GM19351 (cell line): ENCODE measurements around the gene ATAD3B.
"Not testable (repeated sequence)": the region's sequence is repeated elsewhere in the genome, so short reads cannot be mapped to it uniquely, and the experiment has no call there.

ENCODE experiments used
- ATAC-seq: cut with Tn5 transposase; IDR thresholded peaks from one replicate; pipeline ENCODE4 v1.9.1; 2021; ENCODE audit warnings: mild to moderate bottlenecking, moderate library complexity; ENCODE audit not compliant: unreplicated experiment

ATAD3B gene

GRCh38 chr1:1477206-1477605 is 5.6 kb downstream of the ATAD3B start:
- ATAC-seq: no peak

GRCh38 chr1:1479547-1480487 is 8.3 kb downstream of the ATAD3B start:
- no peak for ATAC-seq

- ATAC-seq: not testable (repeated sequence)
Observed at GRCh38 chr1:1480488-1480867, 8.9 kb downstream of the ATAD3B start.

- not testable (repeated sequence) for ATAC-seq
Observed at GRCh38 chr1:1481811-1482210, 10.2 kb downstream of the ATAD3B start.

GRCh38 chr1:1482856-1483255 is 11.3 kb downstream of the ATAD3B start:
- no peak for ATAC-seq

GRCh38 chr1:1483714-1484113 is 12.1 kb downstream of the ATAD3B start:
- no peak for ATAC-seq

- ATAC-seq: not testable (repeated sequence)
Observed at GRCh38 chr1:1484976-1485750, 13.6 kb downstream of the ATAD3B start.

GRCh38 chr1:1485755-1486317 is 14.3 kb downstream of the ATAD3B start:
- not testable (repeated sequence) for ATAC-seq

- ATAC-seq: no peak
Observed at GRCh38 chr1:1487701-1488100, 16.1 kb downstream of the ATAD3B start.

GRCh38 chr1:1489231-1489630 is 17.7 kb downstream of the ATAD3B start:
- ATAC-seq: no peak

GRCh38 chr1:1489861-1490260 is 18.3 kb downstream of the ATAD3B start:
- no peak for ATAC-seq

- ATAC-seq: no peak
Observed at GRCh38 chr1:1490633-1491230, 19.2 kb downstream of the ATAD3B start.

GRCh38 chr1:1491601-1492000 is 20.0 kb downstream of the ATAD3B start:
- no peak for ATAC-seq

- ATAC-seq: not testable (repeated sequence)
Observed at GRCh38 chr1:1494311-1494710, 22.7 kb downstream of the ATAD3B start.

GRCh38 chr1:1495461-1495975 is 24.0 kb downstream of the ATAD3B start:
- ATAC-seq: not testable (repeated sequence)

- ATAC-seq: not testable (repeated sequence)
Observed at GRCh38 chr1:1504777-1505365, 33.3 kb downstream of the ATAD3B start.

GRCh38 chr1:1505366-1505798 is 33.8 kb downstream of the ATAD3B start:
- not testable (repeated sequence) for ATAC-seq

GRCh38 chr1:1505801-1506200 is 34.2 kb downstream of the ATAD3B start:
- not testable (repeated sequence) for ATAC-seq

- ATAC-seq: no peak
Observed at GRCh38 chr1:1507305-1507704, 35.7 kb downstream of the ATAD3B start.

- ATAC-seq: not testable (repeated sequence)
Observed at GRCh38 chr1:1508775-1509464, 37.4 kb downstream of the ATAD3B start.
